Neuron (in vitro differentiated cells): ENCODE results near the gene CCDC184.
A peak's percentile ranks its signal among the peaks of the same experiment; 100 is the strongest.
"Not testable (repeated sequence)": the region's sequence is repeated elsewhere in the genome, so short reads cannot be mapped to it uniquely, and the experiment has no call there.

ENCODE experiments used
- H2AFZ ChIP-seq: one replicate; pipeline ENCODE4 v1.6.1; 2013; ENCODE audit warnings: low read depth, mild to moderate bottlenecking, inconsistent platforms, low read length, moderate library complexity
- H3K27me3 ChIP-seq: one replicate; pipeline ENCODE4 v1.6.1; 2013; ENCODE audit warnings: low read length; ENCODE audit not compliant: insufficient read depth
- H3K36me3 ChIP-seq: one replicate; pipeline ENCODE4 v1.6.1; 2013; ENCODE audit warnings: low read length; ENCODE audit not compliant: insufficient read depth
- H3K4me1 ChIP-seq: one replicate; pipeline ENCODE4 v1.6.1; 2013; ENCODE audit warnings: low read length; ENCODE audit not compliant: insufficient read depth
- H3K4me3 ChIP-seq: 2 replicates; pipeline ENCODE4 v1.5.1; 2013; ENCODE audit warnings: mild to moderate bottlenecking, low read length, moderate library complexity
- H3K9me3 ChIP-seq: one replicate; pipeline ENCODE4 v1.6.1; 2013; ENCODE audit warnings: low read length

CCDC184 gene

GRCh38 chr12:48183091-48183875, at the start of gene CCDC184:
CCDC184 (plus strand) TSS chr12:48183644; CDS start chr12:48184123, 479 bp downstream.
- Histone ChIP-seq H3K4me3 (peak within 1 kb of the TSS; percentile 70), H3K4me1 (peaks cover 36% of the 10 kb centered on the region), H3K27me3 (no peaks in the 10 kb centered on the region), H3K9me3 (no peaks in the 10 kb centered on the region), H3K36me3 (no peaks in the 10 kb centered on the region), H2AFZ (peak within 1 kb of the TSS; percentile 75)

DNA sequence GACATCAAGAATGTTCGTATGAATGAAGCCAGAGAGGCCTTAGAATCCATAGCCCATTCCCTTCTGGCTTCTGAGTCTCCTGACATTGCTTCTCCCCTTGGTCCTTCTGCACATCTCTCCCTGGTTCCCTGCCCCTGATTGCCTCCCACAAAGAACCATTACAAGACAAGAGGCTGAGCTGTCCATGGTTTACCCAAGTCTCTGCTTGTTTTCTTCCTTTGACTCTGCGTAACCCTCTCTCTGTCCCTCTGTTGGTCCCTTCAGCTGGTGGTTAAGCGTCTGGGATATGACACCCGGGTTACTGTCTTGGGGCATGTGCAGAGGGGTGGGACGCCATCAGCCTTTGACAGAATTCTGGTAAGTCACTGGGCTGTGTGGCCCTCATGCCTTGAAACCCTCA, 48.4 kb upstream of the CCDC184 start:
- H3K4me1 ChIP-seq, result no peaks in the 10 kb centered on the region
- no peaks in the 10 kb centered on the region for H3K27me3 ChIP-seq
- H3K4me3 ChIP-seq, result no peak overlapping the region
- H3K9me3 ChIP-seq, result no peaks in the 10 kb centered on the region
- H3K36me3 ChIP-seq, result peaks cover 88% of the 10 kb centered on the region
- no peak overlapping the region for H2AFZ ChIP-seq

DNA sequence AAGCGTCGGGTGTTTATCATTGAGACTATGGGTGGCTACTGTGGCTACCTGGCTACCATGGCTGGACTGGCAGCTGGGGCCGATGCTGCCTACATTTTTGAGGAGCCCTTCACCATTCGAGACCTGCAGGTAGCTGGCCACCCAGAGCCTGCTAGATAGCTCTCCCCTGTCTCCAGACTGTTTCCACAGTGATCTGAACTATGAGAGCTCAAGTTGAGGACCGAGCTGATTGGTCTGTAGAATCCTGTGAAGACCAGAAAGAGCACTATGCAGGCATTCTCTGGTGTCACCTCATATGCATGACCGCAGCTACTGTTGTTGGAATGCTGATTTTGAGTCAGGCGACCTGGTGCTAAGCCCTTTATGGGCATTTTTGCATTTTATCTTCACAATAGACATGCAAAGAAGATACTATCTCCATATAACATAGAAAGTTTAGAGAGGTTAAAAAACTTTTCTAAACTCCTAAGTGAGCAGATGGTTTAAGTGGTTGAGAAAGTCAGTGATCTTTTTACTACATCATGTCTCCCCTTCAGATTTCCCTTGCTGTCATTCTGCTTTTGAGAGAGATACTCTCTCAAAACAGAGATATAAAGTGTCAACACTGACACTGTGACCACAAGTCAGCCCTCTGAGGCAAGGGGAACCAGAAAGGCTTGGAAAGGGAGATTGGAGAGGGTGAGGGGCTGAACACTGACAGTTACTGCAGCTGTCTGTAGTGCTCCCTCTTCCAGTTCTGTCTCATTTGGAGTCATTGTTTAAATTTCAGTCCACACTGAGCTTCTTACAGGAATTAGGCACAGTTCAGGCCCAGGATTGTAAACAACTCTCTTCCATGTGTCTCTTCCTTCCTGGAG, 40.4 kb upstream of the CCDC184 start:
- no peak overlapping the region for H2AFZ ChIP-seq
- H3K9me3 ChIP-seq, result no peaks in the 10 kb centered on the region
- no peaks in the 10 kb centered on the region for H3K4me1 ChIP-seq
- no peaks in the 10 kb centered on the region for H3K27me3 ChIP-seq
- H3K36me3 ChIP-seq, result peaks cover 82% of the 10 kb centered on the region
- H3K4me3 ChIP-seq, result no peak overlapping the region

DNA sequence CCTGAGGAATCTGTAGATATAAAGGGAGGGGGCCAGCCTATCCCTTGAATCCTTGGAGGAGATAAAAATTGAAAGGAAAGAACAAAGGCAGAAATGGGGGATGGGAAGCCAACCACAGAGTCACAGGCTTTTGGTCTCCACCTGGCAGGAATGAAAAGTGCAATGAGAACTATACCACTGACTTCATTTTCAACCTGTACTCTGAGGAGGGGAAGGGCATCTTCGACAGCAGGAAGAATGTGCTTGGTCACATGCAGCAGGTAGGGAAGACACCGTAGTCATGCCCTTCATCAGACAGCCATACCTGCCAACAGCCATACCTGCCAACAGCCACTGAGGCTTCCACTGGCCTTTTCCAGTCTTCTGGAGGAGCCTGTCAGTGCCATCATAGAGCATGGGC, 39.5 kb upstream of the CCDC184 start:
- Histone ChIP-seq H3K9me3 (no peaks in the 10 kb centered on the region), H2AFZ (no peak overlapping the region), H3K4me1 (no peaks in the 10 kb centered on the region), H3K27me3 (no peaks in the 10 kb centered on the region), H3K36me3 (peaks cover 82% of the 10 kb centered on the region), H3K4me3 (no peak overlapping the region)

DNA sequence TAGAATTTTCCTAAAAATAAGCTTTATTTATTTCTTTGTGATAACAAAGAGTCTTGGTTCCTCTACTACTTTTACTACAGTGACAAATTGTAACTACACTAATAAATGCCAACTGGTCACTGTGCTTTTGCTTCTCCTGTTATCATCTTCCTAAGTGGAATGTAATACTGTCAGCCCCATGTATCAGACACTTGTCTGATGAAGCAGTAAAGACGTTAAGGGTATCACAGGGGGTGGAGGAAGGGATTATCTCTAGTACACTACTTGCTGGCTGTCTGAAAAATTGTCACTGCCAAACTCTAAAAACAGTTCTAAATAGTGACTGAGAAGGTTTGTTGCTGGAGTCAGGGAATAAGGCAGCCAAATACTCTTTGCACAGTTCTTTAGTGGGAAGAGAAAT, 37.5 kb upstream of the CCDC184 start:
- H3K36me3 ChIP-seq, result peaks cover 80% of the 10 kb centered on the region

DNA sequence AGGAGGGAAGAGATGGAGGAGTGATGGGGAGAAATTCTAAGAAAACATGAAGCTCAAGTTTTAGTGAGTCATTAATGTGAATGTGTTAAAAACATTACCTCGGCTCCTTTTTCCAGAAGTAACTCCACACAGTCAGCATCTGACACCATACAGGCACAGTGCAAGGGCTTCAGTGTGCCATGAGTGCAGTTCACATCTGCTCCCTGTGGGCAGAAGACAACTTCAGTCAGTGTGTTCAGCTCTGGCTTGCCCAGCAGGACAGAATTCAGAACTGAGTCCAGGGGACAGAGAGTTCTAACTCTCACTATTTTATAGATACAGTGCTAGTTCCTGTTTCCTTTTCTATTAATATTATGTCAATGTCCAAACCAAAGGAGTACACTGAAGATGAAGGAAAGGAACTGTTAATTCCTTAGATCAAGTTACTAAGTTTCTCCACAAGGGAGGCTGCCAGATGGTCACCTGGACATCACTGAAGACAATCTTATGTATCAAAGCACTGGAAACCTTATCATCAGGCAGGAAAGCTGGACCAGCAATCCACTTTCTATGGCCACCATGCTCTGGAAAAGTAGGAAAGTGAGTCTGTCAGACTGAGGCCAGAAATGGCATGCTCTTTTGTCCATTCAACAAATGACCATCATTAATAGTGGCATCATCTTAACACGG, 32.2 kb upstream of the CCDC184 start:
- H3K9me3 ChIP-seq, result no peaks in the 10 kb centered on the region

More for the DNA sequence above, 37.5 kb upstream of the CCDC184 start:
- Histone ChIP-seq H3K4me3 (no peak overlapping the region), H2AFZ (no peak overlapping the region), H3K4me1 (no peaks in the 10 kb centered on the region), H3K27me3 (no peaks in the 10 kb centered on the region), H3K9me3 (no peaks in the 10 kb centered on the region)

DNA sequence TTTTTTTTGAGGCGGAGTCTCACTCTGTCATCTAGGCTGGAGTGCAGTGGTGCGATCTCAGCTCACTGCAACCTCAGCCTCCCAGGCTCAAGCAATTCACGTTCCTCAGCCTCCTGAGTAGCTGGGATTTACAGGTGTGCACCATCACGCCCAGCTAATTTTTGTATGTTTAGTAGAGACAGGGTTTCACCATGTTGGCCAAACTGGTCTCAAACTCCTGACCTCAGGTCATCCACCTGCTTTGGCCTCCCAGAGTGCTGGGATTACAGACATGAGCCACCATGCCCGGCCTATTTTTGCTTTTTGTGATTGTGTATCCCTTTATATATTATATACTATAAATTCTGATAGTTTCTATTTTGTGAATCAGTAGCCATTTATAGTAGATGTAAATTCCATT, 27.7 kb upstream of the CCDC184 start:
- H3K4me3 ChIP-seq, H3K27me3 ChIP-seq, H2AFZ ChIP-seq, H3K9me3 ChIP-seq: not testable (repeated sequence)
- H3K4me1 ChIP-seq, result peaks cover 10% of the 10 kb centered on the region
- peaks cover 15% of the 10 kb centered on the region for H3K36me3 ChIP-seq

More for the DNA sequence above, 32.2 kb upstream of the CCDC184 start:
- Histone ChIP-seq H3K4me3 (no peak overlapping the region), H3K27me3 (no peaks in the 10 kb centered on the region), H3K4me1 (peaks cover 2% of the 10 kb centered on the region), H3K36me3 (peaks cover 45% of the 10 kb centered on the region), H2AFZ (no peak overlapping the region)

GRCh38 chr12:48156652-48157017, 26.8 kb upstream of the CCDC184 start:
- H3K9me3 ChIP-seq, result no peaks in the 10 kb centered on the region
- H2AFZ ChIP-seq, result peak overlapping the region; percentile 80
- H3K36me3 ChIP-seq, result peaks cover 8% of the 10 kb centered on the region
- peaks cover 10% of the 10 kb centered on the region for H3K4me1 ChIP-seq
- H3K4me3 ChIP-seq, result peak overlapping the region; percentile 88
- no peaks in the 10 kb centered on the region for H3K27me3 ChIP-seq

DNA sequence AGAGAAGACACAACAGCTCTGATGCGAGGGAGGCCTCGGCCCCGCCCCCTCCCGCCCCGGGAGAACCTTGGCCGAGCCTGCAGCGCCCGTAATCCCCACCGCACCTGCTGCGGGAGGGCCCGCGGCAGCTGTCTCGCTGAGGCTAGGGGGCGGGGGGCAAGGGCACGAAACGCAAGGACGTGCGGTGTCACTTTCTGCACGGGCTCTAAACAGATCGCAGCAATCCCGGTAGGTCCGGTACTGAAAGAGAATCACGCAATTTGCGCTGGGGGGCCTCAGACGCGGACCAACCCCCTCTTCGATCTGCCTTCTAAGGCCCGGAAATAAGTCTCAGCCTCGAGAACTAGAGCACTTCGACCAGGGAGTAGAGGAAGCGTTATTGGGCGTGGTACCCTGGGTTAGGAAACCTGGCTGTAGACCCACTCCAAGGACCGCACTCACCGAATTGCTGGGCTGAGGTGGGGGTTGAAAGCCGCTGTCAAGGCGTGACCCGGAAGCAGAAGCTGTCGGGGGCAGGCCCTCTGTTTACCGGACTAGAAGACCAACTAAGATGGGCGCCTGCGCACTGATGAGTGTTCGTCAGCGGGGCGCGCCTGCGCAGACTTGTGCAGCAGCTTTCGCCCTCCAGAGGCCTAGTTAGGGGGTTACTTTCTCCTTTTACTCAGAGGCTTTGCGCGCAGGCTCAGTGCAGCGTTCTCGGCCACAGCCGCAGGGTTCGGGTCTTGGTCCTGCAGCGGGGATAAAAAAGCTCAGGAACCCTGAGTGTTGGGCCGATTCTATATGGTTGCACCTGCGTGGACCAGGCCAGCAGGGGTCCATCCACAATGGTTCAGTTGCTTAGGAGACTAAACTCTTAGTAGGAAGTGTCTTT, 26.2 kb upstream of the CCDC184 start, which contains the start of gene ASB8:
ASB8 (minus strand) TSS at position 498 of the 871 bp plus-strand sequence. CDS start 4,019 bp downstream, outside the sequence.
- Histone ChIP-seq H3K36me3 (peaks cover 7% of the 10 kb centered on the region), H2AFZ (peak within 1 kb of the TSS; percentile 80), H3K27me3 (no peaks in the 10 kb centered on the region), H3K9me3 (no peaks in the 10 kb centered on the region), H3K4me1 (peaks cover 10% of the 10 kb centered on the region), H3K4me3 (peak within 1 kb of the TSS; percentile 88)

- Histone ChIP-seq H3K9me3 (no peaks in the 10 kb centered on the region), H3K36me3 (peaks cover 6% of the 10 kb centered on the region), H3K27me3 (no peaks in the 10 kb centered on the region), H3K4me1 (peaks cover 10% of the 10 kb centered on the region), H2AFZ (peak overlapping the region; percentile 78), H3K4me3 (peak overlapping the region; percentile 88)
These were observed 25.5 kb upstream of the CCDC184 start for GRCh38 chr12:48157889-48158370.

DNA sequence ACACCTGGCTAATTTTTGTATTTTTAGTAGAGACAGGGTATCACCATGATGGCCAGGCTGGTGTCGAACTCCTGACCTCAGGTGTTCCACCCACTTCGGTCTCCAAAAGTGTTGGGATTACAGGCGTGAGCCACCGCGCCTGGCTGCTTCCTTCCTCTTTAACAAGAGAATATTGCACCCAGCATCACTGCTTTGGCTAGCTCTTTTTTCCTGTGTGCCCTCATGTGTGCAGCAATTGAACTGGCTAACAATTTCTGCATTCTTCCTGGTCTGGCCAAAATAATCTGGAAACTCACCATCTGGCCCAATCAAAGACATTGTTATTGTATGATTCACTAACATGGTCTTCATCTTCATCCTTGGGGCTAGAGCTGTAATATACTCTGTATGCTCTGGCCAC, 23.4 kb upstream of the CCDC184 start:
- H3K4me1 ChIP-seq, result peaks cover 13% of the 10 kb centered on the region
- no peaks in the 10 kb centered on the region for H3K27me3 ChIP-seq
- H3K36me3 ChIP-seq, result no peaks in the 10 kb centered on the region
- H3K9me3 ChIP-seq, result no peaks in the 10 kb centered on the region
- no peak overlapping the region for H2AFZ ChIP-seq
- no peak overlapping the region for H3K4me3 ChIP-seq

- Histone ChIP-seq H3K36me3 (no peaks in the 10 kb centered on the region), H3K9me3 (no peaks in the 10 kb centered on the region), H3K4me3 (no peak overlapping the region), H3K4me1 (peaks cover 13% of the 10 kb centered on the region), H2AFZ (no peak overlapping the region), H3K27me3 (no peaks in the 10 kb centered on the region)
These were observed 22.6 kb upstream of the CCDC184 start for GRCh38 chr12:48160807-48161206.
